Lower lobe of right lung (tissue), 2 donors: ENCODE measurements around the gene SLA2. TPM values are rescaled to one million over a fixed set of nuclear protein-coding genes. Genes with fewer than 3 reads are reported as not detected.

Source experiments
- ATAC-seq, 2 donors: fragments of 200-7000 bp; cut with Tn5 transposase; one replicate each; pipeline ENCODE4 v1.9.1; 2020 to 2022; ENCODE audit warnings: mild to moderate bottlenecking in 2 of 2, moderate library complexity in 2 of 2
- DNase-seq: peaks from one replicate; pipeline ENCODE4 v3.0.0-alpha.2; 2020
- H3K27ac ChIP-seq: fragments of 200-600 bp; one replicate; pipeline ENCODE4 v1.8.0; 2022
- H3K27me3 ChIP-seq: fragments of 200-600 bp; one replicate; pipeline ENCODE4 v1.8.0; 2022; ENCODE audit warnings: low read depth
- H3K36me3 ChIP-seq: fragments of 200-600 bp; one replicate; pipeline ENCODE4 v1.8.0; 2022; ENCODE audit warnings: mild to moderate bottlenecking
- H3K4me1 ChIP-seq: fragments of 200-600 bp; one replicate; pipeline ENCODE4 v1.8.0; 2022
- H3K4me3 ChIP-seq: fragments of 200-600 bp; one replicate; pipeline ENCODE4 v1.8.0; 2022; ENCODE audit warnings: mild to moderate bottlenecking
- H3K9me3 ChIP-seq: fragments of 200-600 bp; one replicate; pipeline ENCODE4 v1.8.0; 2022
- intact Hi-C: fragments of 100-400 bp; cut with DNase I; formaldehyde crosslinking; loops from one replicate; pipeline ENCODE4 v1.11.0; 2022
- total RNA-seq: library from RNA; stranded (reverse); fragmentation: NEBNext Ultra II Directional; extraction: Animal tissue kit (Norgen Biotek cat#: 25700); gene quantifications from one replicate; pipeline ENCODE4 v1.2.1, GENCODE V29; 2021
- TF ChIP-seq, protein P1 (sequence below): fragments of 200-600 bp; IDR thresholded peaks from one replicate; pipeline ENCODE4 v1.8.0; 2022; ENCODE audit warnings: antibody characterized with exemption, mild to moderate bottlenecking
- donor health status: DM: no; HTN: yes; CAD: no; lungs with severe emphysema.

Gene SLA2
- total RNA-seq, 1 donor from 2014 or later, result 1.4 TPM

DNA sequence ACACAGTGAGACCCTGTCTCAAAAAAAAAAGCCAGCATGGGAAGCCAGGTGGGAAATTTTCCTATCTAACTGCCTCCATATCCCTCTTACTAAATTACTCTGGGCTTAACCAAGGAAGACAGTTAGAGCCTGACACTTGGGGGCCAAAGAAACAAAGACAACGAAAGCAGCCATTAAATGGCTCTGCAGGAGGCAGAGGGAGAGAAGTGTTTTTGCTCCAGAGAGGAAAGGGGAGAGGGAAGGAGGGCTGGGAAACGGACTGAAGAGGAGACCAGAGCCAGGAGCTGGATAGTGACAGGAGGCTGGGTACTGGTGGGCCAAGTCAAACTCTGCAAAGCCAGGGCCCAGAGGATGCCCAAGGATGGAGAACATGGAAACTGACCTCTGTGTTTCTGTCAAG is 83.3 kb downstream of the SLA2 start:
- DNase-seq, result no peak
- no peak for ATAC-seq
- TF ChIP-seq, protein P1, sequence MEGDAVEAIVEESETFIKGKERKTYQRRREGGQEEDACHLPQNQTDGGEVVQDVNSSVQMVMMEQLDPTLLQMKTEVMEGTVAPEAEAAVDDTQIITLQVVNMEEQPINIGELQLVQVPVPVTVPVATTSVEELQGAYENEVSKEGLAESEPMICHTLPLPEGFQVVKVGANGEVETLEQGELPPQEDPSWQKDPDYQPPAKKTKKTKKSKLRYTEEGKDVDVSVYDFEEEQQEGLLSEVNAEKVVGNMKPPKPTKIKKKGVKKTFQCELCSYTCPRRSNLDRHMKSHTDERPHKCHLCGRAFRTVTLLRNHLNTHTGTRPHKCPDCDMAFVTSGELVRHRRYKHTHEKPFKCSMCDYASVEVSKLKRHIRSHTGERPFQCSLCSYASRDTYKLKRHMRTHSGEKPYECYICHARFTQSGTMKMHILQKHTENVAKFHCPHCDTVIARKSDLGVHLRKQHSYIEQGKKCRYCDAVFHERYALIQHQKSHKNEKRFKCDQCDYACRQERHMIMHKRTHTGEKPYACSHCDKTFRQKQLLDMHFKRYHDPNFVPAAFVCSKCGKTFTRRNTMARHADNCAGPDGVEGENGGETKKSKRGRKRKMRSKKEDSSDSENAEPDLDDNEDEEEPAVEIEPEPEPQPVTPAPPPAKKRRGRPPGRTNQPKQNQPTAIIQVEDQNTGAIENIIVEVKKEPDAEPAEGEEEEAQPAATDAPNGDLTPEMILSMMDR, result no peak
- intact Hi-C loops, result no loop called here
- Histone ChIP-seq H3K36me3 (no peaks in the 10 kb centered on the region), H3K9me3 (peaks cover 9% of the 10 kb centered on the region), H3K27me3 (no peaks in the 10 kb centered on the region), H3K27ac (no peak overlapping the region), H3K4me1 (no peaks in the 10 kb centered on the region), H3K4me3 (no peak overlapping the region)

Other genes with a start within 250 kb of the SLA2 start
- gene MYL9, start 104.7 kb downstream of the SLA2 start, total RNA-seq, result 274 TPM
- 12.4 TPM for gene TGIF2, start 72.6 kb downstream of the SLA2 start, total RNA-seq
- 100.0 TPM for gene RAB5IF, start 40.4 kb downstream of the SLA2 start, total RNA-seq
- gene NDRG3, start 99.9 kb upstream of the SLA2 start, total RNA-seq, result 30.4 TPM
- 6.5 TPM for gene DSN1, start 127.6 kb upstream of the SLA2 start, total RNA-seq
- 1.3 TPM for gene TLDC2, start 229.9 kb upstream of the SLA2 start, total RNA-seq